ENCODE data around the gene CABP1. TPM values are rescaled to one million over a fixed set of nuclear protein-coding genes. Genes with fewer than 3 reads are reported as not detected.
A peak's percentile ranks its signal among the peaks of the same experiment; 100 is the strongest.

The CABP1 gene
- total and polyA plus RNA-seq, 9 of the 15 experiments (the other 6 are each of a cell fraction or from before 2014, with no cell fraction given) = not detected

- FAIRE-seq = no peak
- H2AFZ ChIP-seq (ENCODE audit: low read depth, low read length) = no peak overlapping the region
- no peaks in the 10 kb centered on the region for H3K36me3 ChIP-seq (ENCODE audit: control insufficient read depth, insufficient read depth, low read length)
- H3K9me1 ChIP-seq (ENCODE audit: control insufficient read depth, insufficient read depth, low read length) = no peaks in the 10 kb centered on the region
- WGBS (ENCODE audit: insufficient coverage, low coverage, missing lambda C conversion rate) = 0% methylated on average over 2 of the region's 2 CpGs
- peaks cover 4% of the 10 kb centered on the region; the same call in 1 of the 2 replicates for H4K20me1 ChIP-seq (replicated peaks; ENCODE audit: control insufficient read depth, insufficient read depth, low read length)
- DNase-seq (ENCODE audit: extremely low read depth in 1 of 4, low spot score in 3 of 4) = no peak
- H3K27me3 ChIP-seq (ENCODE audit: control insufficient read depth in 2 of 2, insufficient read depth in 2 of 2, low read length in 2 of 2) = peaks cover 43 to 68% of the 10 kb centered on the region in 2 experiments
- ChIA-PET POLR2A (interaction anchor here (0.7 kb wide), 1 partner anchor 14 kb away, joined by 3 read pairs; no protein-coding TSS in a partner anchor), CTCF (ENCODE audit: low intra/inter-chr PET ratio) (no interaction called here)
- ATAC-seq = no peak
- H3K9me3 ChIP-seq (replicated peaks; ENCODE audit: control insufficient read depth, insufficient read depth, low read depth, low read length) = no peaks in the 10 kb centered on the region
- no peak overlapping the region for H3K4me2 ChIP-seq (ENCODE audit: insufficient read depth, low read length)
- no TSS peak for BruUV-seq (replicated peaks)
- no peaks in the 10 kb centered on the region for H3K79me2 ChIP-seq (ENCODE audit: control insufficient read depth, insufficient read depth, low read length)
- no peak overlapping the region for H3K27ac ChIP-seq (ENCODE audit: extremely low read depth, low read depth, low read length)
- no peak overlapping the region for H3K4me3 ChIP-seq
- no peak for TF ChIP-seq ZNF57 (CRISPR knock-in tag; IDR thresholded peaks at IDR 0.05)
- no peak for TF ChIP-seq ZNF23 (CRISPR knock-in tag; IDR thresholded peaks at IDR 0.05)
- TF ChIP-seq TBP (optimal IDR thresholded peaks at IDR 0.05; ENCODE audit: low read depth, low read length) = no peak
- no peak for TF ChIP-seq POLR2H (tag; IDR thresholded peaks at IDR 0.05; ENCODE audit: low read depth)
- no peak for TF ChIP-seq SRSF7 (optimal IDR thresholded peaks at IDR 0.05; ENCODE audit: low read depth, low read length)
- TF ChIP-seq, protein P1, sequence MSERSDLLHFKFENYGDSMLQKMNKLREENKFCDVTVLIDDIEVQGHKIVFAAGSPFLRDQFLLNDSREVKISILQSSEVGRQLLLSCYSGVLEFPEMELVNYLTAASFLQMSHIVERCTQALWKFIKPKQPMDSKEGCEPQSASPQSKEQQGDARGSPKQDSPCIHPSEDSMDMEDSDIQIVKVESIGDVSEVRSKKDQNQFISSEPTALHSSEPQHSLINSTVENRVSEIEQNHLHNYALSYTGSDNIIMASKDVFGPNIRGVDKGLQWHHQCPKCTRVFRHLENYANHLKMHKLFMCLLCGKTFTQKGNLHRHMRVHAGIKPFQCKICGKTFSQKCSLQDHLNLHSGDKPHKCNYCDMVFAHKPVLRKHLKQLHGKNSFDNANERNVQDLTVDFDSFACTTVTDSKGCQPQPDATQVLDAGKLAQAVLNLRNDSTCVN (CRISPR knock-in tag; IDR thresholded peaks at IDR 0.05) = 0 out of 2 replicates have a peak, but pooled peaks have one; percentile 16
- TF ChIP-seq MED1 (CRISPR knock-in tag; IDR thresholded peaks at IDR 0.05; ENCODE audit: borderline replicate concordance) = no peak
- 0 out of 2 replicates have a peak, but pooled peaks have one; percentile 15 for TF ChIP-seq EHMT2 (IDR thresholded peaks at IDR 0.05)
- TF ChIP-seq POLR2A (conservative IDR thresholded peaks at IDR 0.05) = no peak
- TF ChIP-seq GATAD2A (IDR thresholded peaks at IDR 0.05) = no peak
- TF ChIP-seq ZNF184 (CRISPR knock-in tag; IDR thresholded peaks at IDR 0.05) = no peak
- TF ChIP-seq ZNF133 (CRISPR knock-in tag; IDR thresholded peaks at IDR 0.05) = no peak
- H3K4me1 ChIP-seq (replicated peaks in 1 of 2; ENCODE audit: control insufficient read depth in 2 of 2, insufficient read depth in 2 of 2, low read length in 2 of 2) = no peaks in the 10 kb centered on the region; a peak in 1 of 5 replicates
- in situ Hi-C loops (cut with MboI) (loop anchor here (25.0 kb wide), 1 partner anchor 324 kb away; the partner anchor contains the start of gene PLA2G1B), intact Hi-C loops (cut with micrococcal nuclease) (no loop called here)
- no peak overlapping the region for H3K9ac ChIP-seq (ENCODE audit: insufficient read depth in 1 of 2, low read depth in 2 of 2, low read length in 2 of 2)
These were observed 21.0 kb downstream of the CABP1 start for GRCh38 chr12:120661432-120661831.
